SK-N-MC (cell line): Measurements from ENCODE around the gene LMF1.

ENCODE experiments used
- EZH2 ChIP-seq: fragments of 200-600 bp; sonication (generic); IDR thresholded peaks from one replicate; pipeline ENCODE4 v1.6.1; 2017; ENCODE audit warnings: antibody characterized with exemption
- POLR2AphosphoS5 ChIP-seq: IDR thresholded peaks from 2 replicates; pipeline ENCODE4 v1.6.1; 2012; ENCODE audit warnings: mild to moderate bottlenecking, low read depth, low read length, borderline replicate concordance

- TF ChIP-seq EZH2 (no peak), POLR2AphosphoS5 (no peak)
These were observed 1.7 kb upstream of the LMF1 start for GRCh38 chr16:972316-973002.
